GM18505 (cell line): Measurements from ENCODE around the gene TNFAIP2.

Source experiments
- ATAC-seq: cut with Tn5 transposase; IDR thresholded peaks from one replicate; pipeline ENCODE4 v1.9.1; 2021; ENCODE audit not compliant: unreplicated experiment
- POLR2A ChIP-seq: IDR thresholded peaks from 4 replicates; pipeline ENCODE4 v1.6.1; 2011; ENCODE audit warnings: borderline replicate concordance; ENCODE audit not compliant: insufficient read depth, insufficient read length; ENCODE audit errors: extremely low read depth

The TNFAIP2 gene

GRCh38 chr14:103127356-103127755 is 4.1 kb downstream of the TNFAIP2 start:
- ATAC-seq: no peak
- no peak for TF ChIP-seq POLR2A

- no peak for TF ChIP-seq POLR2A
- ATAC-seq: no peak
Observed at GRCh38 chr14:103127861-103128598, 4.8 kb downstream of the TNFAIP2 start.

GRCh38 chr14:103128631-103129300 is 5.5 kb downstream of the TNFAIP2 start:
- no peak for TF ChIP-seq POLR2A
- ATAC-seq: no peak

- no peak for TF ChIP-seq POLR2A
- no peak for ATAC-seq
Observed at GRCh38 chr14:103129301-103130016, 6.2 kb downstream of the TNFAIP2 start.

GRCh38 chr14:103130017-103130764 is 6.9 kb downstream of the TNFAIP2 start:
- no peak for ATAC-seq
- TF ChIP-seq POLR2A: no peak

GRCh38 chr14:103130965-103131364 is 7.7 kb downstream of the TNFAIP2 start:
- ATAC-seq: no peak
- no peak for TF ChIP-seq POLR2A

- no peak for ATAC-seq
- no peak for TF ChIP-seq POLR2A
Observed at GRCh38 chr14:103131580-103131979, 8.3 kb downstream of the TNFAIP2 start.

GRCh38 chr14:103132381-103133209 is 9.3 kb downstream of the TNFAIP2 start:
- ATAC-seq: no peak
- no peak for TF ChIP-seq POLR2A

- no peak for ATAC-seq
- no peak for TF ChIP-seq POLR2A
Observed at GRCh38 chr14:103133210-103134140, 10.2 kb downstream of the TNFAIP2 start.

GRCh38 chr14:103134405-103134804 is 11.1 kb downstream of the TNFAIP2 start:
- TF ChIP-seq POLR2A: no peak
- no peak for ATAC-seq

GRCh38 chr14:103134919-103135318 is 11.7 kb downstream of the TNFAIP2 start:
- no peak for TF ChIP-seq POLR2A
- no peak for ATAC-seq
